SU-DHL-6 (cell line): ENCODE results near the gene TP53BP2.

Source experiments
- CTCF ChIP-seq: fragments of 200-600 bp; sonication (generic); IDR thresholded peaks from one replicate; pipeline ENCODE4 v1.5.1; 2017; ENCODE audit warnings: antibody characterized with exemption, mild to moderate bottlenecking, low read length, moderate library complexity; ENCODE audit not compliant: insufficient read depth, poor library complexity, severe bottlenecking
- EZH2phosphoT487 ChIP-seq: fragments of 200-600 bp; sonication (generic), shearing (Covaris generic); conservative IDR thresholded peaks from 2 replicates; pipeline ENCODE4 v1.6.1; 2018; ENCODE audit warnings: mild to moderate bottlenecking, antibody characterized with exemption, low read length, moderate library complexity, mixed read lengths

DNA sequence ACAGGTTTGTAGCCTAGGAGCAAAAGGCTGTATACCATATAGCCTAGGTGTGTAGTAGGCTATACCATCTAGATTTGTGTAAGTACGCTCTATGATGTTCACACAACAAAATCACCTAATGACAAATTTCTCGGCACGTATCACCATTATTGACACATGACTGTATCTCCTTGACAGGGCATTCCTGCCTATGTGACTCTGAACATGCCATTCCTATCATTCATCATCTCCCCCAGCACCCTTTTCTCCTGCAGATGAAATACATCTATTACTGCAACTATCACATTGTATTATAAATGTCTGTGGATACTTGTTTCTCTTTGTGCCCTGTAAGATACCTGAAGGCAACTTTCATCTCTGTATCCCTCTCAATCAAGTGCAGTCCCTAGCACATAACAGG is 29.9 kb downstream of the TP53BP2 start:
- TF ChIP-seq CTCF (no peak), EZH2phosphoT487 (no peak)
